Hippocampal formation (tissue), 2 donors: Measurements from ENCODE around the gene NDP.

Experiments used
- DNase-seq, 2 donors: peaks; one replicate each; lab custom pipeline; 2025; lab: John Stamatoyannopoulos, UW

Gene NDP, protein sequence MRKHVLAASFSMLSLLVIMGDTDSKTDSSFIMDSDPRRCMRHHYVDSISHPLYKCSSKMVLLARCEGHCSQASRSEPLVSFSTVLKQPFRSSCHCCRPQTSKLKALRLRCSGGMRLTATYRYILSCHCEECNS

DNA sequence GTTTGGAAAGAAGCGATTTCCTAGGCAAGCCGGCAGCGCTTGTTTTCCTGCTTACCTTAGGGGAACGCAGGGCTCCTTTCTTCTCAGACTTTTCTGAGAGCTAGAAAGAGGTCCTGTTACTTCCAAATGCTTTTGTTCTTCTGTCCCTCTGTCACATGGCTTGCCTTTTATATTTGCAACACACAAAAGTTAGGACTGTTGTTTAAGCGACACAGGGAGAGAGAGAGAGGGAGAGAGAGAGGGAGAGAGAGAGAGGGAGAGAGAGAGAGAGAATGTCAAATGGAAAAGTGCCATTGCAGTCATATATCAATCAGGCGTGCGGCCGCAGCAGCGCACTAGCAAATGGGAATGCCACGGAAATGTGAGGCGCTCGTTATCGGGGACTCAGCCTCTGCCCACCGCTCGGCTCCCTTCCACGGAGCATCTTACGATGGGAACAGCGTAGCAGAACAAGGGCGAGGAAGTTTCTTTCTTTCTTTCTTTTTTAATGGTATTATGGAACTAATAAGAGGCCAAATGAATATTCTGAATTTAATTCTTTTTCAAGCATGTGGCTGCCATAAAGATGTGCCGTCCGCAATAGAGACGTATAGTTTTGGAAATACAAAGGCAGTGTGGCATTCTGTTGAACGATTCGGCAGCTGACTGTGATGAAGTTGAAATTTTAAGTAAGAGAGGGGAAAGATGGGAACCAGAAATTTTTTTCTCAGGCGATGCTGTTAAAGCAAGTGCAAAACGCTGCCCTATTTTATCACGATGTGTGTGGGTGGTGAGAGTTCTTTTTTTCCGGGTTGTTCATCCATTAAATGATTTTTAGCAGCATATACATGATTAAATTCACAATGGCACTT, at the start of gene NDP:
TSS of gene NDP (minus strand) at position 142 of the 851 bp plus-strand sequence. CDS start 14,745 bp downstream, outside the sequence.
- peak; percentile 26 to 49 for DNase-seq

DNA sequence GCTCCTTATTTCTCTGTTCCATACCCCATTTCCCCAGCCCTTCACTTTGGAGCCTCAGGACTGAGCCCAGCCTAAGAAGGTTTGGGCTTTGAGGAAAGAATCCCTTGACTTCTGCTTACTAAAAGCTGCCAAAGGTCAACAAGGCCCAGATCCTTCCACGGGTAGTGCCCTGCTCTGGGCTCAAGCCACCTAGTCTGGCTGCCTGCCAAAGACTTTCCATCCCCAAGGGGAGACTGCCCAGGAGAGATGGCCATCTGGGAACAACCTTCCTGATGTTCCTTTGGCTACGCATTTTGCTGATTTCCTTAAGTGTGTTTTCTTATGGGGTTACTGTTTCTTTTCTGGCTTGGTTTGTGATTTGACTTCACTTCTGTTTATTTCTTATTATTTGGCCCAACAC, 49.8 kb upstream of the NDP start:
- no peak for DNase-seq

DNA sequence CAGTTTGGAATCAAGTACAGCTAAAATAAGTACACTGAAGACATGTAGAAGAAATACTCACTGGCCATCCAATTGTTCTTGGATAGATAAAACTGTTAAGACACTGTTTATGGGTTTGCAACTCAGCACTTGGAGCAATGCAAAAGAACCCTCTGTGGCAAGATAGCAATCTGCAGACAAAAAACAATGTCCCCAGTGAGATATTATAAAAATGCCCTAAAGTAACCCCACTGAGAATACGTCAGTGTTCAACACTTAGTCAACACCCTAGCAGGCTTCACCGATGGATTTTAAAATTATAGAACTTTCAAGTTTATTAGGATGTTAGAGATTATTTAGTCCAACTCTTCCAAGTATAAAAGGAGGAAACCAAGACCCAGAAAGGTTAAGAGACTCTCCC, 47.5 kb upstream of the NDP start:
- DNase-seq, result peak in 1 of 2 donors; percentile 11

DNA sequence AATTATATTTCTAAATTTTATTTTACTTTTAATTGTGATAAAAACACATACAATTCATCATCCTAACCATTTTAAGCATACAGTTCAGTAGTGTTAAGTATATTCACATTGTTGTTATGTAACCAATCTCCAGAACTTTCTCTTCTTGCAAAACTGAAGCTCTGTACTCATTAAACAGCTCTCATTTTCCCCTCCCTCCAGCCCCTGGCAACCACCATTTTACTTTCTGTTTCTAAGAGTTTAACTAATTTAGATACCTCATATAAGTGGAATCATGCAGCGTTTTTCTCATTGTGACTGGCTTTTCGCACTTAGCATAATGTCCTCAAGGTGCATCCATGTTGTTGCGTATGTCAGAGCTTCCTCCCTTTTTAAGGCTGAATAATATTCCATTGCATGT, 46.7 kb upstream of the NDP start:
- no peak for DNase-seq

DNA sequence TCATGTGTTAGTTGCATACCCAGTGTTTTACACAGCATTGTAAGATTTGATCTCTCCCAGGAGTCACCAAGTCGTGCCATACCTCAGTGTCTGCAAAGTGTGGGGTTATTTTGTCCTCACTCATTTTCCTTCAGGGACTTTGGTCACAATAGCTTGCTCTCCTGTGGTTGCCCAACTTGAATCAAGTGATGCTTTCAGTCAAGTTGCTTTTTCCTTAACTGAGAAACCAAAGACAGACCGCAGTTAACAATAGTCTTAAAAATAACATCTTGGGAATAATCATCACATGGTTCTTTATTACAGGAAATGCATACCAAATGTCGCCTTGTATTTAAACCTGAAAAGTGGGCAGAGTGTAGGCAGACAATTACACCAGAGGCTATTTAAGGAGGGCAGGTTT, 44.5 kb upstream of the NDP start:
- no peak for DNase-seq

DNA sequence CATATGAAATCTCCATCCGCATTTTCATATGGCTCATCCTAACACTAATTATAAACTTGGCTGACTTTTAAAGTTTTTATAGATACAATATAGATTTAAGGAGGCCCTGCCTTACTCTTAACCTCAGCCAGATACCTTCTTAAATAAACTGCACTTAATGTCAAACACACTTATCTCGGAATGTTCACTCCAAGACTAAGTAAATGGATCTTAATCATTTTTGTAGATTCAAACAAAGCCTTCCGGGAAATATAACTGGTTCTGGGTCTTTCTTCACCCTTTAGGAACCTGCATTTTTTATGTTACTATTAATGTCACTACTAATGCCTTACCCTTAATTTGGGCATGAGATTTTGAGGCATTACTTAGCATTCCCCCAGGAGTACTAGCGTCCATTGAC, 43.7 kb upstream of the NDP start:
- DNase-seq, result no peak

DNA sequence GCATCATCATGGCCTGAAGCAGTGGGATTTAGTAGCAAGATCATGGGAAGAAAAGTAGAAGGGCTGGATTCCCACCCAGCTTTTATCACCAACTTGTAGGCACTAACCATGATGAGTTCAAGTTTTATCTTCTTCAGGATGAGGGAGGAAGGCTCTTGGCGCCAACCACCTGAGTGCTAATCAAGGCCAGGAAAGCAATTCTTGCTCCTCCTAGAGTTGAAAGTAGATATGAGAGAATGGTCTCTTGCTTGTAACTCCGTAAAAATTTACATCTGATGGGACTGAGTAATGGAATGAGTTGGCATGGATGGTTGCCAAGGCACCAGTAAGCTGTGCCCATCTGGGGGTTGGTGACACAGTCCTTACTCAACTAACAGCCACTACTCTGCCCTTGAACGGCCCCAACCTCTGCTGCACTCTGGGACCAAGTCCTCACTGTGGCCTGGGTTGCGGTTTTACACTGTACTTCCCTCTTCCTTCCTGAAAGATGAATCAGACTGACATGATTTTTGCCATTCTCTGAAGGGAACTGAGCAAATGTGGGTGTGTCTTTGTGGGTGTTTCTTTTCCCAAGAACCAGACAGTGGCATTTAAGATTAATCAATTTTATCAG, 39.4 kb upstream of the NDP start:
- no peak for DNase-seq

DNA sequence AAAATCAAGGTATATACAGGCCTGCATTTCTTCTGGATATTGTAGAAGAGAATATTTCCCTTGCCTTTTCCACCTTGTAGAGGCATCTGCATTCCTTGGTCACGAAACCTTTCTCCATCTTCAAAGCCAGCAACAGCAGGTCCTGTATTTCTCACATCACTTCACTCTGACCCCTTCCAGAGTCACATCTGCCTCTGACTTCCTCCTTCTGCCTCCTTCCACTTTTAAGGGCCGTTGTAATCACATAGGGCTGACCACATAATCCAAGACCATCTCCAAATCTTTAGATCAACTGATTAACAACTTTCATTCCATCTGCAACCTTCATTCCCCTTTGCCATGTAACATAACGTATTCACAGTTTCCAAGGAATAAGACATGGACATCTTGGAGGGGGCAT, 38.3 kb upstream of the NDP start:
- DNase-seq, result no peak

DNA sequence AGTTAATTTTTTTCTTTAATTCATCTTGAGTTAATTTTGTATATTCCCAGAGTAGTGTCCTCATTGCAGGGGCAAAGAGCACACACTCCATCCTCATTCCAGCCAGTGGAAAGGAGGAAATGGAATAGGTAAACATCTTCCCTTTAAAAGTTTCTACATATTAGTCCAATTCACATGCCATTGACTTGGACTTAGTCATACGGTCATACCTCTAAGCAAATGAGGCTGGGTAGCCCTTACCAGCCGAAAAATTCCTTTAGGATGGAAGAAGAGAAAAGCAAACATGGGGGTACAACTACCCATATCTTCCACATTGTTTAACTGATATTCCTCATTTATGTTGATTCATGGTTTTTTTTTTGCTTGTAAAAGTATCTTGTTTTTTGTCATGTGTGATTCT, 37.4 kb upstream of the NDP start:
- DNase-seq, result no peak

DNA sequence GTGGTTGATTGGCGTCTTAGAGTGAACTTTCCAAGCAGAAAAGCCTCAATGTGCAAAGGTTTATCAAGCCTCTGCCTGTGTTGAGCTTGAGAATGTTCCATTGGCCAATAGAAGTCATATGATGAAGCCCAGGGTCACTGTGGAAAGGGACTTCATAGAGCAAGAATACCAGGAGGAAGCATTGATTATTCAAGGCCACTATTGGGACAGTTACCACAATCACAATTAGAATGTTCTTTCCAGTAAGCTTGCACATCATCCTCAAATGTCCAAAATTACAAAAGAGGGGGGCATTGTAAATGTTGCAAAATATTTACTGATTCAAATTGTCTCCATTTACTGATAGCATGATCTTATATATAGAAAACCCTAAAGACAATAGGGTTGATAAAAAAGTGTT, 32.9 kb upstream of the NDP start:
- DNase-seq, result no peak

DNA sequence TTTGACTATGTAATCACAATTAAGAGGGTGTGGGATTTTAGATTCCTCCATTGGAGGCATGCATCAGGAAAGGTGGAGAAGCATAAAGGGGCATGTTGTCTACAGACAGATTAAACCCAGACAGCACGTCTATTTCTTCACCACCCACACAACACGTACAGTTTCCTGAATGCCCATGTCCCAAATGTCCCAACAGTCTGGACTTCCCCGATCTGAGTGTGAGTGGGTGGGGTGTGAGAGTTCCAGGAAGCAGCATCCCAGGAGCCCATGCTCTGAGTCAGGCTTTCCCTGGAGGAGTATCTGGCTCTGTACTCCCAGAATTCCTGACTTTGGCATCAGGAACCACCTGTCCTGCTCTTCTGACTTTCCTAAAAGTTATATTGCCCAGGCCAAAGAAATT, 30.8 kb upstream of the NDP start:
- DNase-seq, result no peak

DNA sequence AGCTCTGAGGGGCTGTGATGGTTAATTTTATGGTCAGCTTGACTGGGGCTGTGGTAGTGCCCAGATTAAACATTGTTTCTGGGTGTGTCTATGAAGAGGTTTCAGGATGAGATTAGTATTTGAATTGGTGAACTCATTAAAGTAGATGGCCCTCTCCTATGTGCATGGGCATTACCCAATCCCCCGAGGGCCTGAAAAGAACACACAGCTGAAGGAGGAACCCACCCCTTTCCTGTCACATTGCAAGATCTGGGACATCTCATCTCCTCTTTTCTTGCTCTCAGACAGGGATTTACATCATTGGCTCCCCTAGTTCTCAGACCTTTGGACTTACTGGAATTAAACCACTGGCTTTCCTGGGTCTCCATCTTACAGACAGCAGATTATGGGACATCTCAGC, 29.4 kb upstream of the NDP start:
- DNase-seq, result no peak

DNA sequence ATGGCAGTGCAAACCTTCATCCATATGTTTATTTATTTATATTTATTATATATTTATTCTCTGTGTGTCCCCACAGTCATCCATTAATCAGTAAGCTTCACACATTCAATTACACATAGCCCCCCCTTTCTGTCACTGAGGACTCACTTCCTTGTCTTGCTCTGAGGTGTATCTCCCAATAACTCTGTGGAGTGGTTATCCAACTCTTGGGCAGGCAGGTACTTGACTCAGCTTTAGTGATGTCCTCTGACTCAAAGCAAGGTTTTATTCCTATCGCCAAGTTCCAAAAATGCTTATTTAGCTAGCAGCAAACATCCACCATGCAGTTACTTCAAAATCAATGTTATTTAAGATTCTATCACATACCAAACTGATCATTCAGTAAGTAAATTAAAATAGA, 25.2 kb upstream of the NDP start:
- DNase-seq, result no peak

DNA sequence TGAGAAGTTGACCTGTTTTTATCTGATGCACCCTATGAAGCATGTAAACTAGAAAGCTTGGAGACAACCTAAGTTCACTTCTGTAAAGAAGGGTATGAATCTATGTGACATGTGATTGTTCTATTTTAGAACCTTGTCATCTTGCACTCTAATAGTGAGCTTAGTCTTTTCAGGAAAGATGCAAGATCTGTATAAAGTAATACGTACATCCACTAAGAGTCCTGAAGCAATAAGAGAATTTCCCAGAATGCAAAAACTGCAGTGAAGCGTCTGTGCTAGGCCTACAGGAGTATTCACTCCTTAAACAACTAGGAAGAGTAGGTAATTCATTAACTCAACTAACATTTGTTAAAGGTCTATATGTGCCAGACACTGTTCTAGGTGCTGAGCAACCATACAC, 23.3 kb upstream of the NDP start:
- no peak for DNase-seq

DNA sequence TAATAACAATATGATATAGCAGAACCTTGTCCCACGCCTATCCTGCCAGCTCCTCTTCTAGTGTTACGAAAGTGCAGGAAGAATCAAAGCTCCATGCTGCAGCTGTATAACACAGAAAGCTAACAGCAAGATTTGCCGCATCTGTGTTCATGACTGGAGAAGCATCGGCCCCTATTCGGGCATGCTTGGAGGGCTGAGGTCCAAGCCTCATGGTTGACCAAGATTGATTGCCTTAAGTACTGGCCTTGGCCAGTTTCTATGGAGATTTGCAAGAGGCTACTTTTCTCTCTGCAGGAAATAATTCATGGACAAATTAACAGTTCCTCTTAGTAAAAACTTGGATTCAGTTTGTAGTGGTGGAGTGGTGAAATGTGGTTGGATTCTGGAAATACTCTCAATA, 12.9 kb upstream of the NDP start:
- no peak for DNase-seq

DNA sequence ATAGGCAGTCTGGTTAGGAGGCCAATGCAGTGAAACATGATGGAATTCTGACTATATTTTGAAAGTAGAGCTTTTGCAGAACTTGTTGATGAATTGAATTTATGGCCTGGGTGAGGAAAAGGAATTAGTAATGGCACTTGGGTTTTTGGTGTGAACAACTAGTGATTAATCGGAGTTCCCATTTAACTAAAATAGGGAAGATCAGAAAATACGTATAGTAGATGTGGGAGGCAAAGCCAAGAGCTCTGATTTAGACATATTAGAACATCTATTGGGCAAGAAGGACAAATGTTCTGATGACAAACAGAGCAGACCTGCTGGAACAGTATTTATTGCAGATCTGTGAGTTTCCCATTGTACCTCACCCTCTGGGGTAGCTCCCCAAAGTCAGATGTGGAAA, 12.3 kb upstream of the NDP start:
- DNase-seq, result no peak

DNA sequence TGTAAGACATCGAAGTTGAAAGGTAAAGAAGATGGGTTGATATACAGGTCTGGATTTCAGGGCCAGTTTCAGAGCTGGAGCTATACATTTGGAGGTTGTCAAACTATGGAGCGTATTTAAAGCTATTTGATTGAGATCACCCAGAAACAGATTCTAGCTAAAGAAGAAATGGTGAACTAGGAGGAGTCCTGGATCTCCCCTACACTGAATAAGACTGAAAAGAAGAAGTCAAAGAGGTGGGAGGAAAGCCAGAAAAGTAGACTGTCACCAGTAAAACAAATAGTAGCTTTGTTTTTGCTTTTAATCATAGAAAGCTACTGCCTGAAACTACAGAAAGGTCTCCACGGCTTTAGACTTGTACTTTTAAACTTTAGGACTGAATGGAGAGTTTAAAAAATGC, 5.0 kb upstream of the NDP start:
- no peak for DNase-seq

DNA sequence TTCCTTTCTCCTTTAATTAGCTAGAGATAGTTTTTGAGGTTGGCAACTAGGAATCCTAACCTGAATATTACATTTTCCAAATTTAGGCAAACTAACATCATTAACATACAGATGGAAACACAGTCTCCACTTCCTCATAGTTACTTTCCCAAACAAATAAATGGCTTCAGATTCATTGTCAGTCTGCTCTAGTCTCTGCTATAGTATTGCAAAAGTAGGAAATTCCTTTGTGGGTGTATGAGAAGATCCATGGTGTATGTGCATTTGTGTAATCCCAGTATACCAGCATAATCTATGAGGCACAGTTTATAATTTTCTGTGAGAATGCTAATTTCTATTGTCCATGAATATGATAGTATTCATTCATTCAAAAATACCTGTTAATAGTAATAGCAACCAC, 3.0 kb upstream of the NDP start:
- no peak for DNase-seq

DNA sequence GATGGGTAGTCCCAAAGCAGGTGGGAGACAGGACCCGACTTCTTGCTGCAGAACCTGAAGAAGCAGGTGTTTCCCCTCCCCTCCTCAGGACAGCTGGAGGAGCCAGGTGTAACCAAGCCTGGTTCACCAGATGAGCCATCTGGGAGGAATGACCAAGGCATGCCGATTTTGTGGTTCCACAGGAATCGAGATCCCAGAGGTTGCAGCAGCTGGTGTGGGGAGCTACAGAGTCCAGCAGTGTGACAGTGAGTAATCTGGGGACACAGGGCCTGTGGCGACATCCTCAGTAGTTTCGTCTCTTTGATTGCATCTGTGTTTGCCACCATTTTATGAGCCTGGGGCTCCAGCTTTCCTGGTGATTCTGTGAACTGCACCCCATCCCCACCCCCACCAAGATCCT, 2.6 kb upstream of the NDP start:
- no peak for DNase-seq

DNA sequence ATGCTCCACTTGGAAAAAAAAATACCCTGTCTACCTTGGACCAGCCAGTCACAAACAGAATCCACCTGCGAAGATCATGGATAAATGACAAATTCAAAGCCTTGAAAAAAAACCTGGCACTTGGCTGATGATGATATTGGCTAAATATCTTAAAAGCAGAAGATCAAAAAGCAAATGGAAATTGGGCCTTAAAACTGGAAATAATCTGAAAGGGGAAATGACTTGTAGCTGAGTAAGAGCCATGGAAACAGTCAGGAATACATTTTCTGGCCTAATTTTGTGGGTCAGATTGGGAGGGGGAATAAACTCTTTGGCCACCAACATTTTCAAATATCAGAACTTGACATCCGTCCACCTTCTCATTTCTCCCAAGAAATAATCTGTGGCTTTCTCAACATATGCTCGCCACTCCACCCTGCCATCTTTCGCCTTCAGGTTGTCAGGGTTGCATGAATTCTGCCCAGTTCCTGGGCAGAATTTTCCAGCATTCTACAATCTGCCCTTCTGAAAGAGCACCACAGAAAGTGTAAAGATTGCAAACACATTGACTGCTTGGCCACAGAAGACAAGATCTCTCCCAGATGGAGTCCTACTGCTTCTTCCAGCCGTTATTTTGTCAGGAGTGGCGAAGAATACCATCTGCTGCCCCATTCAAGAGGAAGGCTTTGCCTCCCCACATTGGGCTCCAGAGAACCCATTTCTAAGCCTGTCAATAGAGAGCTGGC, 1.7 kb upstream of the NDP start:
- no peak for DNase-seq

DNA sequence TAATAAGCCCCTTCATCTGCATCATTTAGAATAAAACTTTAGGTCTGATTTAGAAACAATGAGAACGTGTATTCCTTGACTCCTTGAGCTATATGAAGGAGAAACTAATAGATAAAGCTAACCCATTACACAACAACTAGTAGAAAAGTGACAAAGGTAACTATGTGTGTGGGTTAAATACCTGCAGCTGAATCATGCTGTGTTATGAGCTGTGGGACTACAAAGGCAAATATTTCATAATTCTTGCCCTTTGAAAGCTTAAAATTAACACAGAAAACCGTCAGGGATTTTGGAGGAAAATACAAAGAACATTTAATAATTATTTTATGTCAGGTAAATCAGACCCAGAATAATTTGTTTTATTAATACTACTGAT, 898 bp upstream of the NDP start:
- DNase-seq, result no peak

DNA sequence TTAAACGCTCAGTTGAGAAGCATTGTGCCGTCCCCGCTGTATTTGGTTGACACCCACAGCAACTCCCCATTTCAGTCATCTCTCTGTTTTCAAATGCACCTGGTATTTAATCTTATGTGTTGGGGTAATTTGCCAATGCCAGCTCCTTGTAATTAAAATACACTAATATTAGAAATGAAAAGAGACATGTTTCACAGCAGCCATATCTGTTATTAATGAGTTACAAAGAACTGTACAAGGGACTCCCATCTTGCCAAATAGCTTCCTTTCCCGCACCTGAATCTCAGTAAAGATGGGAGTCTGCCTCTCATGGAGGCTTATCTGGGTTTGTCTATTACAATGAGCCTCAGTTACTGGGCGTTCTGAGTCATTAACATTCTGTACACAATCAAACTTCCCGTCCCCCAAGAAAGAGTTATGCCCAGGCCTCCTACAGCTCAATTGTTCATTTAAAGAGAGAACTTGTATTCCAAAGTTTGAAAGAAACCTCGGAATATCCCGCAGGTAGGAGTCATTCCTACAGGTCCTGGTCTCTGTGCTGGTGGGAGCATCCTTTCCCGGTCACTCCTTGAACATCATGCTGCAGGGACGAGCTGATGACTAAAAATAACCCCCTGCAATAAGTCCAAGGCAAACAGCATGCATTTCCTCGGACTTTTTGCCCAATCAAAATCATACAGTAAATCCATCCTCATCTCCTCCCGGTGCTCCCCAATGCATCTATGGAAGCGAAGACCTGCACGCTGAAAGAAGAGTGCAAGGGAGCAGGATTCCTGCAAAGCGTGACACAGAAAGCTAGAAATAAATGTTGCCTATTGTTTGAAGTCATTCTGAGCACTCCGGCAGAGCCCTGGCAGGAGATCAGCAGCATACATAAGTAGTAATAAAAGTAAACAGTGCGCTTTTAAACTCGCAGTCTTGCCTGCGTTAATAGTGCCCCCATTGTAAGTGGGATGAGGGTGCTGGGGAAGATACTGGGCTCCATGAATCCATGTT, 926 bp downstream of the NDP start:
- peak; percentile 51 to 66 for DNase-seq
